Neural cell (in vitro differentiated cells): ENCODE measurements around the gene APOB.

Experiments used
- CTCF ChIP-seq: fragments of 450-650 bp; IDR thresholded peaks from 2 replicates; pipeline ENCODE4 v1.5.1; 2014; ENCODE audit warnings: antibody characterized with exemption, mild to moderate bottlenecking, moderate library complexity; ENCODE audit not compliant: poor library complexity, severe bottlenecking
- EP300 ChIP-seq: fragments of 450-650 bp; conservative IDR thresholded peaks from 2 replicates; pipeline ENCODE4 v1.6.1; 2014; ENCODE audit warnings: antibody characterized with exemption, mild to moderate bottlenecking, moderate library complexity; ENCODE audit not compliant: poor library complexity, severe bottlenecking
- EZH2 ChIP-seq: fragments of 200-600, 300-800 bp; shearing (Covaris generic), sonication (generic); IDR thresholded peaks from 2 replicates; pipeline ENCODE4 v1.6.1; 2014; ENCODE audit warnings: antibody characterized with exemption, low read length, borderline replicate concordance, mild to moderate bottlenecking; ENCODE audit not compliant: insufficient read depth, poor library complexity, severe bottlenecking
- RAD21 ChIP-seq: fragments of 450-650 bp; conservative IDR thresholded peaks from 2 replicates; pipeline ENCODE4 v1.6.1; 2014; ENCODE audit warnings: antibody characterized with exemption, mild to moderate bottlenecking, moderate library complexity
- REST ChIP-seq: IDR thresholded peaks from 2 replicates; pipeline ENCODE4 v1.6.1; 2012; ENCODE audit warnings: borderline replicate concordance
- TAF1 ChIP-seq: IDR thresholded peaks from 2 replicates; pipeline ENCODE4 v1.6.1; 2012; ENCODE audit warnings: low read depth

GRCh38 chr2:20990442-20991430, 53.1 kb downstream of the APOB start:
- no peak for TF ChIP-seq CTCF
- no peak for TF ChIP-seq EZH2
- TF ChIP-seq TAF1: no peak
- no peak for TF ChIP-seq REST
- TF ChIP-seq EP300: no peak
- TF ChIP-seq RAD21: no peak
